GM23338 (cell line): Measurements from ENCODE around the gene BCL2L14.

ENCODE experiments used
- CREB1 ChIP-seq: fragments of 250-450 bp; sonication (Bioruptor Pico); IDR thresholded peaks from 2 replicates; pipeline ENCODE4 v1.5.0; 2020; ENCODE audit warnings: low read depth, mild to moderate bottlenecking, moderate library complexity
- CTCF ChIP-seq, 2 experiments: fragments of 200-600 bp in 1 of 2; sonication (generic) in 1 of 2; conservative IDR thresholded peaks; 2 replicates each; pipeline versions ENCODE4 v1.5.1 to v1.6.1; 2016 to 2017; ENCODE audit warnings: antibody characterized with exemption in 2 of 2, low read depth in 2 of 2, mild to moderate bottlenecking in 2 of 2, moderate library complexity in 1 of 2
- EZH2 ChIP-seq: fragments of 200-600 bp; sonication (generic); IDR thresholded peaks from one replicate; pipeline ENCODE4 v1.8.0; 2017; ENCODE audit warnings: antibody characterized with exemption, mild to moderate bottlenecking, low read depth; ENCODE audit not compliant: unreplicated experiment
- EZH2phosphoT487 ChIP-seq: fragments of 200-600 bp; sonication (generic); IDR thresholded peaks from one replicate; pipeline ENCODE4 v1.8.1; 2018; ENCODE audit warnings: antibody characterized with exemption; ENCODE audit not compliant: unreplicated experiment
- JUNB ChIP-seq: IDR thresholded peaks from one replicate; pipeline ENCODE4 v1.6.1; 2016; ENCODE audit warnings: antibody characterized with exemption; ENCODE audit not compliant: unreplicated experiment
- POLR2AphosphoS5 ChIP-seq: IDR thresholded peaks from 2 replicates; pipeline ENCODE4 v1.6.1; 2016; ENCODE audit warnings: antibody characterized with exemption, low read depth
- REST ChIP-seq: IDR thresholded peaks from one replicate; pipeline ENCODE4 v1.6.1; 2018; ENCODE audit warnings: antibody characterized with exemption; ENCODE audit not compliant: unreplicated experiment
- ZNF114 ChIP-seq: fragments of 250-450 bp; sonication (Bioruptor Pico); IDR thresholded peaks from 2 replicates; pipeline ENCODE4 v1.5.0; 2020; ENCODE audit warnings: mild to moderate bottlenecking, moderate library complexity

GRCh38 chr12:12048266-12048665, 22.5 kb upstream of the BCL2L14 start:
- no peak for TF ChIP-seq CTCF (conservative IDR thresholded peaks at IDR 0.05; ENCODE audit: low read depth in 2 of 2)
- TF ChIP-seq CREB1 (CRISPR knock-in tag), result no peak
- TF ChIP-seq EZH2, result no peak
- no peak for TF ChIP-seq POLR2AphosphoS5
- TF ChIP-seq REST, result no peak
- no peak for TF ChIP-seq EZH2phosphoT487
- TF ChIP-seq ZNF114 (CRISPR knock-in tag), result no peak
- TF ChIP-seq JUNB, result no peak
